ENCODE results near the gene COMMD4.
"Not testable (repeated sequence)": the region's sequence is repeated elsewhere in the genome, so short reads cannot be mapped to it uniquely, and the experiment has no call there.

COMMD4 gene

GRCh38 chr15:75332093-75332492 is 3.8 kb upstream of the COMMD4 start:
- DNase-seq (ENCODE audit: low spot score), result not testable (repeated sequence)

- not testable (repeated sequence) for DNase-seq (ENCODE audit: low spot score)
Measured at GRCh38 chr15:75333654-75334419, 2.0 kb upstream of the COMMD4 start.

GRCh38 chr15:75335313-75335704 is 554 bp upstream of the COMMD4 start:
- DNase-seq (ENCODE audit: low spot score), result no peak

GRCh38 chr15:75338661-75339240 is 2.9 kb downstream of the COMMD4 start:
- no peak for DNase-seq (ENCODE audit: low spot score)

DNA sequence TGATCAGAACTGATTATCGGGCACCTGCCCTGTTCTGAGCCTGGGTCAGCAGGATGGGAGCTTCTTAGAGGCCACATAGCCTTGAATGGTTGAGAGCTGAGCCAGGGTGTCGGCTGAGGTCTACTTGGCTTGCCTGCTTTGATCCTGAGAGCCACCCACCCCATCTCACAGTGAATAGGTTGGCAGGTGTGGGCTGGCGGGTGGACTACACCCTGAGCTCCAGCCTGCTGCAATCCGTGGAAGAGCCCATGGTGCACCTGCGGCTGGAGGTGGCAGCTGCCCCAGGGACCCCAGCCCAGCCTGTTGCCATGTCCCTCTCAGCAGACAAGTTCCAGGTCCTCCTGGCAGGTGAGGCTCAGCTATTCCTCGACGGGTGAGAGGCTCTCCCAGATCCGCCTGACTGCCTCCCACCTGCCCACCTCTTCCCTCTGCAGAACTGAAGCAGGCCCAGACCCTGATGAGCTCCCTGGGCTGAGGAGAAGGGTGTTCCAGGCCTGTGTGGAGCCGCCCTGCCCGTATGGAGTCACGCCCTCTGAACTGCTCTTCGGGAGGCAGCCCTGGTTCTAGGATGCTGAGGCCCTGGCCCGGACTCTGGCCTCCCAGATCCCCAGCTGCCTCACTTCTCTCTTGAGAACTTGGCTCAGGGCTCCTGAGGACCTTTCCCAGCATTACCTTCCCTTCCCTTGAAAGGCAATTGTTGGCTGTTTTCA is 3.8 kb downstream of the COMMD4 start:
- no peak for DNase-seq (ENCODE audit: low spot score)

DNA sequence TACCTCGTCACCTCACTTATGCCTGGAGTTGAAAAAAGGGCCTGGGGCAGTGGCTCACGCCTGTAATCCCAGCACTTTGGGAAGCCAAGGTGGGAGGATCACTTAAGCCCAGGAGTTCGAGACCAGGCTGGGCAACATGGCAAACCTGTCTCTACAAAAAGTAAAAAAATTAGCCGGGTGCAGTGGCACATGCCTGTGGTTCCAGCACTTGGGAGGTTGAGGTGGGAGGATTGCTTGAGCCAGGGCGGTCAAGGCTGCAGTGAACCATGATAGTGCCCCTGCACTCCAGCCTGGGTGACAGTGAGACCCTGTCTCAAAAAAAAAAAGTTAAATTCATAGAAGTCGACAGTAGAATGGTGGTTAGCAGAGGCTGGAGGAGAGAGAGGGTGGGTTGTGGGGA is 6.4 kb downstream of the COMMD4 start:
- DNase-seq (ENCODE audit: low spot score), result no peak

DNA sequence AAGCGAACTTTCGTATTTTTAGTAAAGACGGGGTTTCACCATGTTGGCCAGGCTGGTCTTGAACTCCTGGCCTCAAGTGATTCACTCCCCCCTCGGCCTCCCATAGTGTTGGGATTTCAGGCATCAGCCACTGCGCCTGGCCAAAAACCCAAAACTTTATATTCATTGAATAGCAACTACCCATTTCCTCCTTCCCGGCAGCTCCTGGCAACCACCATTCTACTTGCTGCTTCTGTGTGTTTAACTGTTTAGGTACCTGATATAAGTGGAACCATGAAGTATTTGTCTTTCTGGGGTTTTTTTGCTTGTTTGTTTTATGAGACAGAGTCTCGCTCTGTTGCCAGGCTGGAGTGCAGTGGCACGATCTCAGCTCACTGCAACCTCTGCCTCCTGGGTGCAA is 8.1 kb downstream of the COMMD4 start:
- not testable (repeated sequence) for DNase-seq (ENCODE audit: low spot score)

- DNase-seq (ENCODE audit: low spot score), result no peak
Measured at GRCh38 chr15:75346796-75347221, 10.9 kb downstream of the COMMD4 start, which contains the start of gene NEIL1. Gene NEIL1, plus strand, starts transcription at chr15:75347039. Its CDS starts 1,867 bp downstream, at chr15:75348906.

GRCh38 chr15:75347222-75348033 is 11.6 kb downstream of the COMMD4 start:
- peak; percentile 67 for DNase-seq (ENCODE audit: low spot score)

DNA sequence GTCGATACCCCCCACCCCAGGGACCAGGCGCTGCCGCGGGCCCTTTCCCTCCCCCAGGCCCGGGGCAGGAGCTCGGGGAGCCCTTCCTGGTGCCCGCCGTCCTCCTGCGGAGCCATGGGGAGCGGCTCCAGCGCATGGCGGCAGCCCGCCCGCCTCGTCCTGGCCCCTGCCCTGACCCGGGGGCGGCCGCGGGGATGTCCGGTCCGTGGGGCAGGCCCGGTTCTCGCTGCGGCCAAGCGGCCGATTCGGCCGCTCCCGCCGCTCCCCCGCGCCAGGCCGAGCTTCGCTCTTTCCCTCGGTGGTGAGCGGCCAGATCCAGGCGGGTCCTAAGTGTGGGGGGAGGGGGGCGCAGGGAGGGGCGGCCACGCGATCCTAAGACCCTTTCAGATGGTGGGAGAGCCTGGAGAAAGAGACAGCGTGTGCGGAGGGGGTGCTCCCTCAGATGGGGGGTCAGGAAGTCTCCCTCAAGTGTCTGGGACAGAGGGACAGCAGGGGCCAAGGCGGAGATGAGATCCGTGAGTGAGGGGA is 12.2 kb downstream of the COMMD4 start:
- peak; percentile 48 for DNase-seq (ENCODE audit: low spot score)

DNA sequence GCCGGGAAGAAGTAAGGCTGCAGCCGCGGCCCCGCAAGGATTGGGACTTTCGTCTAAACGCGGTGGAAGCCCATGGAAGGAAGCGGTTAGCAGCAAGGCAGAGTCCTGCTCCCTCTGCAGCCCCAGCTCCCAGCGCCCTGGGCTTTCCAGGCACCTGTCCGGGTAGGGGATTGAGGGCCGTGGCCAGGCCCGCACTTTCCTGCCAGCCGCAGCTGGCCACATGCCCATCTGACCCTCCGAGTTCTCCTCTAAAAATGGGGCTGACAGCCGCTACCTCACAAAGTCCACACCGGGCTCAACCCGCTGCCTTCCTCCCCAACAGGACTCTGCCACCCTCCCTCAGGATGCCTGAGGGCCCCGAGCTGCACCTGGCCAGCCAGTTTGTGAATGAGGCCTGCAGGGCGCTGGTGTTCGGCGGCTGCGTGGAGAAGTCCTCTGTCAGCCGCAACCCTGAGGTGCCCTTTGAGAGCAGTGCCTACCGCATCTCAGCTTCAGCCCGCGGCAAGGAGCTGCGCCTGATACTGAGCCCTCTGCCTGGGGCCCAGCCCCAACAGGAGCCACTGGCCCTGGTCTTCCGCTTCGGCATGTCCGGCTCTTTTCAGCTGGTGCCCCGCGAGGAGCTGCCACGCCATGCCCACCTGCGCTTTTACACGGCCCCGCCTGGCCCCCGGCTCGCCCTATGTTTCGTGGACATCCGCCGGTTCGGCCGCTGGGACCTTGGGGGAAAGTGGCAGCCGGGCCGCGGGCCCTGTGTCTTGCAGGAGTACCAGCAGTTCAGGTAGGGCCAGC is 12.9 kb downstream of the COMMD4 start:
- peak; percentile 41 for DNase-seq (ENCODE audit: low spot score)

- not testable (repeated sequence) for DNase-seq (ENCODE audit: low spot score)
Measured at GRCh38 chr15:75349351-75349669, 13.4 kb downstream of the COMMD4 start.

GRCh38 chr15:75349851-75350588 is 14.2 kb downstream of the COMMD4 start:
- no peak for DNase-seq (ENCODE audit: low spot score)

DNA sequence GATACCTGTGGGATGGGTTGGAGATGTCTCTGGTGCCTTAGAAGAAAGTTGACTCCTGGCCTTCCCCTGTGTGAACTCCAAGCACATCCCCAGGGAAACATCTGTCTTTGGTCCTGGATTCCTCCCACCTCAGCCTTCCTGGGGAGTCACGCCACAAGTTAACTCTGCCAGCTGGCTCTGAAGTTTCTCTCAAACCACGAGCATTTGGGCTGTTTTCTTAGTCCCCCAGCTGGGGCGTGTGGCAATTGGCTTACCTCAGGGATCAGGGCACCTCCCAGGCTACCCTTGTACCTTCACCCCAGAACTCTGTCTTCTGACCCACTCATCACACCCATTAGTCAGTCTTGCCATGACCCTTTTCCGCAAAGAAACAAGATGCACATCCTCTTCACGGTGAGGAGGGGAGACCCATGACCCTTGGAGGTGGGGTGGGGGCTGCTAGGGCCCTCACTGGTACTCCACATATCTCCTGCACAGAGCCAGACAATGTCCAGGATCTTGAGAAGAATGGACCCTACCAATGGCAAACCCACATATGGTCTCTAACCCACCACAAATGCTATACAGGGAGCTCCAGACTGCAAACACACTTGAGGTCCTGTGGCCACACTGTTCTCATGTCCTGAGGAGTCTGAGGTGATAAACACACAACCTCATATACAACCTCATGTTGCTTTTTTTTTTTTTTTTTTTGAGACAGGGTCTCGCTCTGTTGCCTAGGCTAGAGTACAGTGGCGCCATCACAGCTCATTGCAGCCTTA is 14.9 kb downstream of the COMMD4 start:
- peak; percentile 12 for DNase-seq (ENCODE audit: low spot score)

DNA sequence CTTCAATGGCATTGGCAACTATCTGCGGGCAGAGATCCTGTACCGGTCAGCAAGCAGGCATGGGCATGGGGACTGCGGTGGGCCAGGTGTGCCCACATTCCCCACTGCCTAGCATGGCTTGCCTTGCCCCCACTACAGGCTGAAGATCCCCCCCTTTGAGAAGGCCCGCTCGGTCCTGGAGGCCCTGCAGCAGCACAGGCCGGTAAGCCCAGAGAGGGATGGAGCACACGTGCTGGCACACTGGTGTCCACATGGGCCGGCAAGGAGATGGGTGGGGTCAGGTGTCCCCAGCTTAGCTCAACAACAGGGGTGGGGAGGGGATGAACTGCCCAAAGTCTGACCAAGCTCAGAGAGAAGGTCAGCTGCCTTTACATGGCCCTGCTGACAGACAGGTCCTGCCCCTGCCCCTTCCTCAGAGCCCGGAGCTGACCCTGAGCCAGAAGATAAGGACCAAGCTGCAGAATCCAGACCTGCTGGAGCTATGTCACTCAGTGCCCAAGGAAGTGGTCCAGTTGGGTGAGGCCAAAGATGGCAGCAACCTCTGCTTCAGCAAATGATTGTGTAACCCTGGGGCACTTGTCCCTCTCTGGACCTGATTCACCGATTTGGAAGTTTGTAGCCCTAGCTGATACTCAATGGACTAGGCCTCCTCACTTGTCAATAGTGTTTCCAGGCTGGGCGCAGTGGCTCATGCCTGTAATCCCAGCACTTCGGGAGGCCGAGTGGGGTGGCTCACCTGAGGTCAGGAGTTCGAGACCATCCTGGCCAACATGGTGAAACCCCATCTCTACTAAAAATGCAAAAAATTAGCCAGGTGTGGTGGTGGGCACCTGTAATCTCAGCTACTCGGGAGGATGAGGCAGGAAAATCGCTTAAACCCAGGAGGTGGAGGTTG is 16.6 kb downstream of the COMMD4 start:
- no peak for DNase-seq (ENCODE audit: low spot score)

GRCh38 chr15:75353604-75354003 is 17.7 kb downstream of the COMMD4 start:
- no peak for DNase-seq (ENCODE audit: low spot score)

DNA sequence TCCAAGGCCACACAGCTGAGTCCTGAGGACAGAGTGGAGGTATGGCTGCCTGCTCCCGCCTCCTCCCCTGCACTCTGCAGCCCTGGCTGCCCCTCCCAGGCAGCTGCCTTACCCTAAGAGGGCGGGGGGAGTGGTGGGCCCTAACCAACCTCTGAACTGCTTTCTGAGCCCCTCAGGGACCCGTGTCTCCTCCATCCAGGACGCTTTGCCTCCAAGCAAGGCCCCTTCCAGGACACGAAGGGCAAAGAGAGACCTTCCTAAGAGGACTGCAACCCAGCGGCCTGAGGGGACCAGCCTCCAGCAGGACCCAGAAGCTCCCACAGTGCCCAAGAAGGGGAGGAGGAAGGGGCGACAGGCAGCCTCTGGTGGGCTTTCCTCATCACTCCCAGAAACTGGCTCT is 18.6 kb downstream of the COMMD4 start:
- no peak for DNase-seq (ENCODE audit: low spot score)

GRCh38 chr15:75355369-75355768 is 19.5 kb downstream of the COMMD4 start:
- DNase-seq (ENCODE audit: low spot score), result no peak

DNA sequence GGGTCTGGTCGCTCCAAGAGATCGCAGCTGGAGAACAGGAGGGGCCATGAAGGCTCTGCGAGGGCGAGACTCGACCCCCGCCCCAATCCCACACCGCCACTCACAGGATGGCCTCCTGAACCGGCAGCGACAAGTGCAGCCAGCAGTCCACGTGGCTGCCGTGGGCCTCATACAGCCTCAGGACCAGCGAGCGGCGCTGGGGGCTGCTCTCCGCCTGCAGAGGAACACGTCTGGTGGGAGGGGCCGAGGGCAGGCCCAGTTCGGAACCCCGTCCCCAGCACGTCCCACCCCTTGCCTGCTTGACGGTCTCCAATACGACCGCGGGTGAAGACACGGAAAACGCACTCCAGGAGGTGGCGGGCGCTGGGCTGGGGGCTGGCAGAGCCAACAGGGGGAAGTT is 20.1 kb downstream of the COMMD4 start:
- no peak for DNase-seq (ENCODE audit: low spot score)
